ENCODE data around the gene BCAS4. TPM values are rescaled to one million over a fixed set of nuclear protein-coding genes. Genes with fewer than 3 reads are reported as not detected.

Gene BCAS4
- total and polyA plus RNA-seq, 3 donors from 2014 or later = 5.8 to 10.8 (median 7.6) TPM

DNA sequence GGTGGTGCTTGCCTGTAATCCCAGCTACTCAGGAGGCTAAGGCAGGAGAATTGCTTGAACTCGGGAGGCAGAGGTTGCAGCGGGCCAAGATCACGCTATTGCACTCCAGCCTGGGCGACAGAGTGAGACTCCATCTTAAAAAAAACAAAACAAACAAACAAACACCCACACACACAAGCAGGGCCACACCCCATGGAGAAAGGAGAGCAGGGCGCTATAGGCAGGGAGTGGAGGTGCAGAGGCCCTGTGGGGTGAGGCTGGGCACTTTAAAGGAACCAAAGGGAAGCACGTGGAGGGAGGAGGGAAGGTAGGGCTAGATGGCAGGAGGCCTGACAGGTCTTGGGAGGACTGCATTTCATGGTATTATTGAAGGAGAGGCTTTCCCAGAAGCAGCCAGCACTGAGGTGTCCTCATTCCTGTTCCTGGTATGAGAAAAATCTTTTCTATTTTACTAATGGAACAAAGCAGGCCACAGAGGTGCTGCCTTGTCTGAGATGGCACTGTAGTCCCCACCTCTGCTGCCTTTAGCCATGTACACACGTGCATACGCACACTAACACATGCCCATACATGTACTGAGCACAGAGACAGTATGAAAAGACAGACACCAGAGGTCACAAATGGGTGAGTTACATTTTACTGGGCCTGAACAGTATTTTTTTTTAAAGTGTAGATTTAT is 44.0 kb downstream of the BCAS4 start:
- no peaks in the 10 kb centered on the region for H3K4me1 ChIP-seq
- intact Hi-C loops (cut with DNase I; ENCODE audit: low total_unique reads) = no loop called here
- H3K27ac ChIP-seq = no peak overlapping the region

DNA sequence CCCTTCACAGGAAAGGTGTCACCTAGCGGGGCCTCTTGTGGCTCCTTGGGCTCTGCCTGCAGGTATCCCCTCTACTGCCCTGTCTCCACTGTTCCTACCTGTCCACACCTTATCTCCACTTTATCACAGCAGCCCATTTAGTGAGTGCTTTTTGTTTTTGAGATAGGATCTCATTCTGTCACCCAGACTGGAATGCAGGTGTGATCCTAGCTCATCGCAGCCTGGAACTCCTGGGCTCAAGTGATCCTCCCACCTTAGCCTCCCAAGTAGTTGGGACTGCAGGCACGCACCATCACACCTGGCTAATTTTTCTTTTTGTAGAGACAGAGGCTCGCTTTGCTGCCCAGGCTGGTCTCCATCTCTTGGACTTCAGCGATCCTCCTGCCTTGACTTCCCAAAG is 48.0 kb downstream of the BCAS4 start:
- Histone ChIP-seq H3K4me3 (no peak overlapping the region), H3K27me3 (no peaks in the 10 kb centered on the region), H3K9me3 (no peaks in the 10 kb centered on the region), H3K36me3 (ENCODE audit: low read depth, missing control alignments) (no peaks in the 10 kb centered on the region), H3K27ac (no peak overlapping the region), H3K4me1 (peaks cover 3% of the 10 kb centered on the region)
- TF ChIP-seq POLR2A (IDR thresholded peaks at IDR 0.05) = no peak
- TF ChIP-seq, protein P1, sequence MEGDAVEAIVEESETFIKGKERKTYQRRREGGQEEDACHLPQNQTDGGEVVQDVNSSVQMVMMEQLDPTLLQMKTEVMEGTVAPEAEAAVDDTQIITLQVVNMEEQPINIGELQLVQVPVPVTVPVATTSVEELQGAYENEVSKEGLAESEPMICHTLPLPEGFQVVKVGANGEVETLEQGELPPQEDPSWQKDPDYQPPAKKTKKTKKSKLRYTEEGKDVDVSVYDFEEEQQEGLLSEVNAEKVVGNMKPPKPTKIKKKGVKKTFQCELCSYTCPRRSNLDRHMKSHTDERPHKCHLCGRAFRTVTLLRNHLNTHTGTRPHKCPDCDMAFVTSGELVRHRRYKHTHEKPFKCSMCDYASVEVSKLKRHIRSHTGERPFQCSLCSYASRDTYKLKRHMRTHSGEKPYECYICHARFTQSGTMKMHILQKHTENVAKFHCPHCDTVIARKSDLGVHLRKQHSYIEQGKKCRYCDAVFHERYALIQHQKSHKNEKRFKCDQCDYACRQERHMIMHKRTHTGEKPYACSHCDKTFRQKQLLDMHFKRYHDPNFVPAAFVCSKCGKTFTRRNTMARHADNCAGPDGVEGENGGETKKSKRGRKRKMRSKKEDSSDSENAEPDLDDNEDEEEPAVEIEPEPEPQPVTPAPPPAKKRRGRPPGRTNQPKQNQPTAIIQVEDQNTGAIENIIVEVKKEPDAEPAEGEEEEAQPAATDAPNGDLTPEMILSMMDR (IDR thresholded peaks at IDR 0.05) = no peak
- no peak for DNase-seq
- intact Hi-C loops (cut with DNase I; ENCODE audit: low total_unique reads) = no loop called here
- WGBS, 2 donors = 91 to 99% methylated on average over 5 of the region's 5 CpGs

More for the DNA sequence above, 44.0 kb downstream of the BCAS4 start:
- 91 to 93% methylated on average over 8 of the region's 8 CpGs for WGBS, 2 donors
- no peaks in the 10 kb centered on the region for H3K9me3 ChIP-seq
- H3K4me3 ChIP-seq = no peak overlapping the region
- no peaks in the 10 kb centered on the region for H3K36me3 ChIP-seq (ENCODE audit: low read depth, missing control alignments)
- DNase-seq = no peak
- no peaks in the 10 kb centered on the region for H3K27me3 ChIP-seq
- no peak for TF ChIP-seq POLR2A (IDR thresholded peaks at IDR 0.05)
- TF ChIP-seq, protein P1 (IDR thresholded peaks at IDR 0.05) = no peak

DNA sequence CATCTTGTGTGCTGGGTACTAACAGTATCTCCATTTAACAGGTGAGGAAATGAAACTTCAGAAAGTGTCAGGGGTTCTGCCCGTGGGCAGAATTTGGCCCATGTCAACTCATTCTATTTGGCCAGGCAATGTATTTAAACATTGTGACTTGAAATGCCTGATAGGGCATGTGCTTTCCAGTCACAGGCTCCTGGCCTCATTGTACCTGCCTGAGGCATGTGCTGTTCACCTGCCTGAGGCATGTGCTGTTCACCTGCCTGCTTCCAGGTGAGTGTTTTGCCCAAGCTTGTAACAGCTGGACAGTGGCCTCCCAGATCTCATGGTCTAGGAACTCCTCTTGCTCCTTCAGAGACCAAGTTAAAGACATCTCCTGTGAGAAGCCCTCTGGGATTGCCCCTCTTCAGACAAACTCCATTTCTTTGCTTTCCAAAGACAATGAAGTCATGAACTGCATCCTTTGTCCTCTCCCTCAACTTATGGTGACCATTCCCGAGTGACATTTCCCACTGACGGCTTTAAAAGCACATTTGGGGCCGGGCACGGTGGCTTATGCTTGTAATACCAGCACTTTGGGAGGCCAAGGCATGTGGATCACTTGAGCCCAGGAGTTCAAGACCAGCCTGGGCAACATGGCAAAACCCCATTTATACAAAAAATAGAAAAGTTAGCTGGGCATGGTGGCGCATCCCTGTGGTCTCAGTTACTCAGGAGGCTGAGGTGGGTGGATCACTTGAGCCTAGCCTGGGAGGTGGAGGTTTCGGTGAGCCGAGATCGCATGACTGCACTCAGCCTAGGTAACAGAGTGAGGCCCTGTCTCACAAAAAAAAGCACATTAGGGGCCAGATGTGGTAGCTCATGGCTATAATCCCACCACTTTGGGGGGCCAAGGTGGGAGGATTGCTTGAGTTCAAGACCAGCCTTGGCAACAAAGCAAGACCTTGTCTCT is 48.7 kb downstream of the BCAS4 start:
- Histone ChIP-seq H3K27me3 (no peaks in the 10 kb centered on the region), H3K4me1 (peaks cover 10% of the 10 kb centered on the region), H3K36me3 (ENCODE audit: low read depth, missing control alignments) (no peaks in the 10 kb centered on the region), H3K9me3 (no peaks in the 10 kb centered on the region), H3K4me3 (no peak overlapping the region), H3K27ac (no peak overlapping the region)
- intact Hi-C loops (cut with DNase I; ENCODE audit: low total_unique reads) = no loop called here
- 90 to 95% methylated on average over 9 of the region's 9 CpGs for WGBS, 2 donors
- TF ChIP-seq, protein P1 (IDR thresholded peaks at IDR 0.05) = no peak
- TF ChIP-seq POLR2A (IDR thresholded peaks at IDR 0.05) = no peak
- DNase-seq = no peak

DNA sequence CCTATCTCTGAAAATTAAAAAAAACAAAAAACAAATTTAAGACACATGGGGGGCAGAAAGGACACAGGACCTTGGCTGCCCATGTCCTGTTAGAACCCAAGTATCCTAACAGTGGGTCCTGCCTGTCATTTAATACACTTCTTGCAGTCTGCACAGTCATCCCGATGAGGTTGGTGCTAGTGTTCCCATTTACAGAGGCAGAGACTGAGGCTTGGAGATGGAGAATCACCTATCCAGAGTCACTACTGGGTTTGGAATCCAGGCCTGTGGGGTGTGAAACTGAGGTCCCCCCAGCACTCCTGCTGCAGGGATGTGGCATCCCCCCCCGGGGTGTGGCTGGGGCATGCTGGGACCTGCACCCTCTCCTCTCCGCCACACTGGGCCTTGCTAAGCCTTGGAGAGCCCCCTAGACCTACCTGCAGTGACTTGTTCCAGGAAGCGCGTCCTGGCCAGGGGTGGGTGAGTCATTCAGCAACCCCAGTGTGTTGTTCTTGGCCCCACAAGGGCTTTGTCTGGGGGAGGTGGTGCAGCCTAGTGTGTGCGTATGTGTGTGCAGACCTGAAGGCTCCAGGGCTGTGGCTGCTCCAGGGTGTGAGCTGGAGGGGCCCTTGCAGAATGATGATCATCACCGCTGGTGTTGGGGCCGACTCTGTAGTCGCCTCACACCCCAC is 49.7 kb downstream of the BCAS4 start:
- Histone ChIP-seq H3K27me3 (no peaks in the 10 kb centered on the region), H3K4me1 (peaks cover 18% of the 10 kb centered on the region), H3K27ac (no peak overlapping the region), H3K4me3 (no peak overlapping the region), H3K36me3 (ENCODE audit: low read depth, missing control alignments) (no peaks in the 10 kb centered on the region), H3K9me3 (no peaks in the 10 kb centered on the region)
- 97 to 100% methylated on average over 4 to 7 of the region's 9 CpGs for WGBS, 2 donors
- DNase-seq = no peak
- TF ChIP-seq, protein P1 (IDR thresholded peaks at IDR 0.05) = no peak
- TF ChIP-seq POLR2A (IDR thresholded peaks at IDR 0.05) = no peak
- intact Hi-C loops (cut with DNase I; ENCODE audit: low total_unique reads) = no loop called here
